ENCODE data around the gene OARD1.

OARD1 gene

GRCh38 chr6:41085182-41085581 lies 13.0 kb upstream of the OARD1 start:
- no peak for TF ChIP-seq CTCF (IDR thresholded peaks at IDR 0.05; ENCODE audit: control insufficient read depth, insufficient read depth, low read depth, low read length, missing control alignments)
- H3K4me3 ChIP-seq (ENCODE audit: control insufficient read depth, low read depth, low read length): no peak overlapping the region
- DNase-seq (ENCODE audit: low read depth): no peak

- TF ChIP-seq CTCF (IDR thresholded peaks at IDR 0.05; ENCODE audit: control insufficient read depth, insufficient read depth, low read depth, low read length, missing control alignments): no peak
Observed at GRCh38 chr6:41083072-41083471, 10.9 kb upstream of the OARD1 start.

GRCh38 chr6:41080621-41081020 lies 8.5 kb upstream of the OARD1 start:
- no peak for DNase-seq (ENCODE audit: low read depth)
- TF ChIP-seq CTCF (IDR thresholded peaks at IDR 0.05; ENCODE audit: control insufficient read depth, insufficient read depth, low read depth, low read length, missing control alignments): no peak
- H3K4me3 ChIP-seq (ENCODE audit: control insufficient read depth, low read depth, low read length): no peak overlapping the region

More at GRCh38 chr6:41083072-41083471, 10.9 kb upstream of the OARD1 start:
- no peak overlapping the region for H3K4me3 ChIP-seq (ENCODE audit: control insufficient read depth, low read depth, low read length)
- DNase-seq (ENCODE audit: low read depth): no peak

- no peak overlapping the region for H3K4me3 ChIP-seq (ENCODE audit: control insufficient read depth, low read depth, low read length)
- TF ChIP-seq CTCF (IDR thresholded peaks at IDR 0.05; ENCODE audit: control insufficient read depth, insufficient read depth, low read depth, low read length, missing control alignments): no peak
- no peak for DNase-seq (ENCODE audit: low read depth)
Observed at GRCh38 chr6:41079080-41079479, 6.9 kb upstream of the OARD1 start.

- no peak overlapping the region for H3K4me3 ChIP-seq (ENCODE audit: control insufficient read depth, low read depth, low read length)
- no peak for TF ChIP-seq CTCF (IDR thresholded peaks at IDR 0.05; ENCODE audit: control insufficient read depth, insufficient read depth, low read depth, low read length, missing control alignments)
- no peak for DNase-seq (ENCODE audit: low read depth)
Observed at GRCh38 chr6:41078101-41078500, 5.9 kb upstream of the OARD1 start.

- DNase-seq (ENCODE audit: low read depth): no peak
- TF ChIP-seq CTCF (IDR thresholded peaks at IDR 0.05; ENCODE audit: control insufficient read depth, insufficient read depth, low read depth, low read length, missing control alignments): no peak
- H3K4me3 ChIP-seq (ENCODE audit: control insufficient read depth, low read depth, low read length): no peak overlapping the region
Observed at GRCh38 chr6:41077536-41077935, 5.4 kb upstream of the OARD1 start.

All from AG09309 (cell line).